Stimulated activated CD4-positive, alpha-beta T cell treated with anti-CD3 and anti-CD28 coated beads, Interleukin-1b, Interleukin-23, amount 100 ng/mL, for 1 hour (primary cell): ENCODE results near the gene ZNF540.
"Not testable (repeated sequence)": the region's sequence is repeated elsewhere in the genome, so short reads cannot be mapped to it uniquely, and the experiment has no call there.

ENCODE experiments used
- DNase-seq, 2 donors: peaks; one replicate each; pipeline ENCODE4 v3.0.0-alpha.2; 2020; ENCODE audit warnings: low read depth in 2 of 2

ZNF540 gene

GRCh38 chr19:37594304-37594981 is at the start of gene ZNF540, which contains the start of gene ZNF571:
Gene ZNF540, plus strand, starts transcription at chr19:37594876. Its CDS starts 3,572 bp downstream, at chr19:37598448.
Gene ZNF571, minus strand, starts transcription at chr19:37594792. Its CDS starts 8,116 bp downstream, at chr19:37586676.
- DNase-seq = peak; percentile 76 to 81

- DNase-seq = peak in 1 of 2 donors; percentile 4
Observed at GRCh38 chr19:37551129-37551993, 43.3 kb upstream of the ZNF540 start.

DNA sequence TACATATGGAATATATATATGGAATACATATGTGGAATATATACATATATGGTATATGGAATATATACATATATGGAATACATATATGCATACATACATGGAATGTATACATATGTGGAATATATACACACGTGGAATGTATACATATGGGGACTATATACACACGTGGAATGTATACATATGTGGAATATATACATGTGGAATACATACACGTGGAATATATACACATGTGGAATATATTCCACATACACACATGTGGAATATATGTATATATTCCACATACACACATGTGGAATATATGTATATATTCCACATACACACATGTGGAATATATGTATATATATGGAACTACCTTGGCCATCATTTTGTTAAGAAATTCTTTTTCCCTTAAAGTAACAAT is 31.2 kb upstream of the ZNF540 start:
- no peak for DNase-seq

DNA sequence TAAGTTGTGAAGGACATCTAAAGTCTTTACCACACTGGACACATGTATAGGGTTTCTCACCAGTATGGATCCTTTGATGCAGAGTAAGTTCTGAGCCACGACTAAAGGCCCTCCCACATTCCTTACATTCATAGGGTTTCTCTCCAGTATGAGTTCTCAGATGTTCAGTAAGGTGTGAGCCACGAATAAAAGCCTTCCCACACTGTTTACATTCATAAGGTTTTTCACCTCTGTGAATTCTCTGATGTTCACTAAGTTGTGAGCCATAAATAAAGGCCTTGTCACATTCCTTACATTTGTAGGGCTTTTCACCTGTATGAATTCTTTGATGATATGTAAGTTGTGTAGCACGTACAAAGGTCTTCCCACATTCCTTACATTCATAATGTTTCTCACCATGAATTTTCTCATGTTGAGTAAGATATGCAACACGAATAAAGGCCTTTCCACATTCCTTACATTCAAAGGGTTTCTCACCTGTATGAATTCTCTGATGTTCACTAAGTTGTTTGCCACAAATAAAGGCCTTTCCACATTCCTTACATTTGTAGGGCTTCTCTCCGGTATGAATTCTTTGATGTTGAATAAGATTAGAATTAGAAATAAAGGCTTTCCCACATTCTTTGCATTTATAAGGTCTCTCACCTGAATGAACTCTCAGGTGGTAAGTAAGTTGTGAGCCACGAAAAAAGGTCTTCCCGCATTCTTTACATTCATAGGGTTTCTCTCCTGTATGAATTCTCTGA is 29.9 kb upstream of the ZNF540 start:
- no peak for DNase-seq

DNA sequence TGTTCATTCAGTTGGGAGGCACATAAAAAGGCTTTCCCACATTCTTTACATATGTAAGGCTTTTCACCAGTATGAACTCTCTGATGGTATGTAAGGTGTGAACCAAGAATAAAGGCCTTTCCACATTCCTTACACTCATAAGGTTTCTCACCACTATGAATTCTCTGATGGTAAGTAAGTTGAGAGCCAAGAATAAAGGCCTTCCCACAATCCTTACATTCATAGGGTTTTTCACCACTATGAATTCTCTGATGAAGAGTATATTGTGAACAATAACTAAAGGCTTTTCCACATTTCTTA is 29.4 kb upstream of the ZNF540 start:
- DNase-seq = no peak

- no peak for DNase-seq
Observed at GRCh38 chr19:37572203-37572602, 22.5 kb upstream of the ZNF540 start.

- DNase-seq = no peak
Observed at GRCh38 chr19:37583340-37583739, 11.3 kb upstream of the ZNF540 start.

- no peak for DNase-seq
Observed at GRCh38 chr19:37593996-37594303, 726 bp upstream of the ZNF540 start.

GRCh38 chr19:37594982-37595382 is 306 bp downstream of the ZNF540 start:
- no peak for DNase-seq

DNA sequence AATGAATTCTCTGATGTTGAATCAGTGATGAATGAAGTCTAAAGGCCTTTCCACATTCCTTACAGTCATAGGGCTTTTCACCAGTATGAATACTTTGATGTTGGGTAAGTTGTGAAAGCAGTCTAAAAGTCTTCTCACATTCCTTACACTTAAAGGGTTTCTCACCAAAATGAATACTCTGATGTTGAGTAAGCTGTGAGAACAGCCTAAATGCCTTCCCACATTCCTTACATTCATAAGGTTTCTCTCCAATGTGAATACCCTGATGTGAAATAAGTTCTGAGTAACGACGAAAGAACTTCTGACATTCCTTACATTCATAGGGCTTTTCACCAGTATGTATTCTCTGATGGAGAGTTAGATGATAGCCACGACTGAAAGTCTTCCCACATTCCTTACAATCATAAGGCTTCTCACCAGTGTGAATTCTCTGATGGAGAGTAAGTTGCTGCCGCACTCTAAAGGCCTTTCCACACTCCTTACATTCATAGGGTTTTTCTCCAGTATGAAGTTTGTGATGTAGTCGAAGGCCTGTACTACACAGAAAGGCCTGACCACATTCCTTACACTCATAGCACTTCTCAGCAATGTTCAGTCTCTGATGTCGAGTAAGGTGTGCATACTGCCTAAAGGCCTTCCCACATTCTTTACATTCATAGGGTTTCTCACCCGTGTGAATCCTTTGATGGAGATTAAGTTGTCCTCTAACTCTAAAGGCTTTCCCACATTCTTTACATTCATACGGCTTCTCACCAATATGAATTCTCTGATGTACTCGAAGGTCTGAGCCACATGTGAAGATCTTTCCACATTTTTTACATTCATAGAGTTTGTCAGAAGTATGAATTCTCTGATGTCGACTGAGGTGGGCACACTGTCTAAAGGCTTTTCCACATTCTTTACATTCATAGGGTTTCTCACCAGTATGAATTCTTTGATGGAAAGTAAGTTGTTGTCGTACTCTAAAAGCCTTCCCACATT is 40.7 kb downstream of the ZNF540 start:
- DNase-seq = no peak

DNA sequence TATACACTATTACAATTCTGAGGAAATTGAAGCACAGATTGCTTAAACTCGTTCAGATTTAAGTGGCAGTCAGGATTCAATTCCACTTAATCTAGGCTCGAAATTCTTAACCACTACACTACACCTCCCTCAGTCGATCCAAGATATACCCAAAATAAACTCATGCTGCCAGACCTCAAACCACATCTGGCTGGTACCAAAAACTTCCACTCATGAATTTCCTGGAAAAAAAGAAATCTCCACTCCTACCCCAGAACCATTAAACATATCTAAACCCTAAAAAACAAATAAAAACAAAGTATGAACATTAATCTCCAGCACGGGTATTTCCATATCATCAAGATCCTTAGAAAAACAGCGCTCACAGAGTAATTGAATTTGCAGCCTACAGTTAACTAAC is 59.4 kb downstream of the ZNF540 start:
- no peak for DNase-seq

GRCh38 chr19:37654629-37655300 is 60.1 kb downstream of the ZNF540 start:
- no peak for DNase-seq

- DNase-seq = peak; percentile 46 to 53
Observed at GRCh38 chr19:37655301-37655688, 60.6 kb downstream of the ZNF540 start, which contains the start of gene ZFP30. Gene ZFP30, minus strand, starts transcription at chr19:37655465. Its CDS starts 7,643 bp downstream, at chr19:37647822.

DNA sequence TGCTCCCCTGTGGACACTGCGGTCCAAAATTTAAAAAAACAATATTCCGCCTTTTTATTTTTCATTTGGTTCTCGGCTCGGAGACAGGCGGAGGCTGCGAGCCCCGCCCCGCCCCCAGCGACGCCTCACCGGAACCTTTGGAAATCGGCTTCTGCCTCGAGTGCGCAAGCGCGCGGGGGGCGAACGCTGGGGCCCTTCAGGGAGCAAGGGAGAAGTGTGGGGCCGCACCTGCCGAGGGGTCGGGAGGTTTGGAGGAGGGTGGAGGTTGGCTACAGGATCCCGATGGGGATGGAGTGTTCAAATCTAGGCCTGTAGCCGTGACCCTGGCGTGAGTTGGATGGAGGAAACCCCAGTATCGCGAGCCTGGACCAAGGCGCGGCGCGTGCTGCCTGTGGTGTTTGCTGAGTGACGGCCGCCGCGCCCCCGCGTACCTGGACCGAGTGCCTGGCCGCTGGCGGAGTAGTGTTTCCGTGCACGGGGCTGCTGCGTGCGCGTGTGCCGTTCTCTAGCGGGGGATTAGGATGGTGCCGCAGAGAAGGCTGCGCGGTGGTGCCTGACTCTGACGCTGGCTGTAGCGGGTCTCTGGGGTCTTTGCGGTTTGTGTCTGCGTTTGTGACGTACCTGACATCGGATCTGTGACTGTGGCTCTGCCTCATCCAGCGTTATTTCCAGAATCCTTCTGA is 61.2 kb downstream of the ZNF540 start:
- DNase-seq = peak; percentile 60 to 73

DNA sequence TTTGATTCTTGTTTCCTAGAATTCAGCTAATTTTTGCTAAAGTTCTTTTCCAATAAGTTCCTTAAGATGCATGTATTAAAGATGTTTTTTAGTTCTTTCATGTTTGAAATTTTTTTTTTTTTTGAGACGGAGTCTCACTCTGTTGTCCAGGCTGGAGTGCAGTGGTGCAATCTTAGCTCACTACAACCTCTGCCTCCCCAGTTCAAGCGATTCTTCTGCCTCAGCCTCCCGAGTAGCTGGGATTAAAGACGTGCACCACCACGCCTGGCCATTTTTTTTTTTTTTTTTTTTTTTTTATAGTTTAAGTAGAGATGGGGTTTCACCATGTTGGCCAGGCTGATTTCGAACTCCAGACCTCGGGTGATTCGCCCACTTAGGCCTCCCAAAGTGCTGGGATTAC is 62.5 kb downstream of the ZNF540 start:
- DNase-seq = not testable (repeated sequence)
